ENCODE measurements around the gene GAS7. TPM values are rescaled to one million over a fixed set of nuclear protein-coding genes. Genes with fewer than 3 reads are reported as not detected.

The GAS7 gene
- total RNA-seq, 6 donors from 2014 or later = 19.9 to 87.1 (median 41.5) TPM

DNA sequence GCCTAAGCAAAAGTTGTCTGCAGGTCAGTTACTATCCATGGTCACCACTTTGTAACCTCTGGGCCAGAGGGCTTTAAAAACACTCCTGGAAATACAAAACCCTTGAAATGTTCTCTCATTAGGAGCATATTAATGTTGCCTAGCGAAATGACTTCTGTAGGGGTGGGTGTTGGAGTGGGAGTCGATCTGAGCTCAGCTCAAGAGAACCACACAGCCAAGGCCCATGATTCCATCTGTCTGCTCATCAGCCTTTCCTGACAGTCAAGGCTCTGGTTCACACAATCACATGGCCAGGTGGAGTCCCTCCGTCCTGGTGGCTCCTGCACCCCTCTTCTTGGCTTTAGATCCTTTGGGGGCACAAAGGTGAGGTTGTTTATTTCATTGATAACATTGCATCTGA is 320.1 kb downstream of the GAS7 start:
- DNase-seq (no peak), ATAC-seq (ENCODE audit: low FRiP score in 2 of 2) (no peak)
- Histone ChIP-seq H3K27ac (no peak overlapping the region), H3K36me3 (no peaks in the 10 kb centered on the region), H3K4me3 (no peak overlapping the region), H3K9me3 (peaks cover 4 to 13% (median 10%) of the 10 kb centered on the region in 4 donors), H3K4me1 (peaks cover 0 to 7% (median 0%) of the 10 kb centered on the region in 4 donors), H3K27me3 (no peaks in the 10 kb centered on the region)
- TF ChIP-seq POLR2AphosphoS5 (IDR thresholded peaks at IDR 0.05) (no peak), EP300 (IDR thresholded peaks at IDR 0.05) (no peak), POLR2A (IDR thresholded peaks at IDR 0.05) (no peak)
- TF ChIP-seq, protein P1, sequence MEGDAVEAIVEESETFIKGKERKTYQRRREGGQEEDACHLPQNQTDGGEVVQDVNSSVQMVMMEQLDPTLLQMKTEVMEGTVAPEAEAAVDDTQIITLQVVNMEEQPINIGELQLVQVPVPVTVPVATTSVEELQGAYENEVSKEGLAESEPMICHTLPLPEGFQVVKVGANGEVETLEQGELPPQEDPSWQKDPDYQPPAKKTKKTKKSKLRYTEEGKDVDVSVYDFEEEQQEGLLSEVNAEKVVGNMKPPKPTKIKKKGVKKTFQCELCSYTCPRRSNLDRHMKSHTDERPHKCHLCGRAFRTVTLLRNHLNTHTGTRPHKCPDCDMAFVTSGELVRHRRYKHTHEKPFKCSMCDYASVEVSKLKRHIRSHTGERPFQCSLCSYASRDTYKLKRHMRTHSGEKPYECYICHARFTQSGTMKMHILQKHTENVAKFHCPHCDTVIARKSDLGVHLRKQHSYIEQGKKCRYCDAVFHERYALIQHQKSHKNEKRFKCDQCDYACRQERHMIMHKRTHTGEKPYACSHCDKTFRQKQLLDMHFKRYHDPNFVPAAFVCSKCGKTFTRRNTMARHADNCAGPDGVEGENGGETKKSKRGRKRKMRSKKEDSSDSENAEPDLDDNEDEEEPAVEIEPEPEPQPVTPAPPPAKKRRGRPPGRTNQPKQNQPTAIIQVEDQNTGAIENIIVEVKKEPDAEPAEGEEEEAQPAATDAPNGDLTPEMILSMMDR (IDR thresholded peaks at IDR 0.05) = no peak
- WGBS, 2 donors = 66 to 84% methylated on average over 3 of the region's 3 CpGs

DNA sequence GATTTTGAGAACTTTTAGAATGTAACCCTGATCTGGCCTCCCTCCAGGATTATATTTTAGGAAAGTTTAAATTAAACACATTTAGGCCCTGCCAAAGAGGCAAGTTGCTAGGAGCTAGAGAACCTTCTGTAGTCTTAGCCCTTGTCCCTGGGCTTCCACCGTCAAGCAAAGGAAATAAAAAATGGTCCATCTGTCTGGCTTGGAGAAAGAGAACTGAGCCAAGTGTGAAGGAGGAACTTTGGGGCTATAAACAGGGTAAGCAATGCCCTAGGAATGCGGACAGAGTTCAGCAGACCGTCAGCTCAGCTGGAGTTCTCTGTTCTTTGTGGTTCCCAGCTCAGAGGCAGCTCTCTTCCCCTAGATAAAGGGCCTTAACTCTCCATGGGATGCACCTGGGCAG is 323.0 kb downstream of the GAS7 start:
- Histone ChIP-seq H3K27ac (no peak overlapping the region), H3K36me3 (no peaks in the 10 kb centered on the region), H3K27me3 (no peaks in the 10 kb centered on the region), H3K4me3 (no peak overlapping the region), H3K4me1 (peaks cover 0 to 7% (median 0%) of the 10 kb centered on the region in 4 donors), H3K9me3 (no peaks in the 10 kb centered on the region)
- TF ChIP-seq, protein P1 (IDR thresholded peaks at IDR 0.05) = no peak
- TF ChIP-seq POLR2AphosphoS5 (IDR thresholded peaks at IDR 0.05) (no peak), EP300 (IDR thresholded peaks at IDR 0.05) (no peak), POLR2A (IDR thresholded peaks at IDR 0.05) (no peak)
- ATAC-seq (ENCODE audit: low FRiP score in 2 of 2) = peak in 1 of 2 donors; percentile 81
- WGBS, 2 donors = 33 to 39% methylated on average over 3 of the region's 3 CpGs
- DNase-seq = no peak

DNA sequence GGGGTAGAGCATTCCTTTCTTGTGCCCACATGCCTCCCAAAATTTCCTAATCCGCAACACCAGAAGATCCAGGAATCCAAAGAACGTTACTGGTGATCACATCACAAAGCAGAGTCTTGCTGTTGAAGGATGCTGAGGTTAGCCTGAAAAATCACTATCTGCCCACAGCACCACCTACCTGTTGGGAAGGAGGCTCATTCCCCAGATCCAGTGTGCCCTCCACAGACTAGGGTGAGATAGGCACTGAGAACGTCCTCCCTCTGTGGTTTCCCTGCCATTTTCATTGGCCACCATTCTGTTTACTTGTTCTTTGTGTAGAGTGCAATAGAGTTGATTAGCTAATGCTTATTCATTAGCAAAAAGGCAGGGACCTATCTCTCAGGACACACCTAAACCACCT is 323.7 kb downstream of the GAS7 start:
- Histone ChIP-seq H3K27ac (no peak overlapping the region), H3K4me1 (peaks cover 0 to 7% (median 0%) of the 10 kb centered on the region in 4 donors), H3K27me3 (no peaks in the 10 kb centered on the region), H3K4me3 (no peak overlapping the region), H3K36me3 (no peaks in the 10 kb centered on the region), H3K9me3 (no peaks in the 10 kb centered on the region)
- TF ChIP-seq POLR2A (IDR thresholded peaks at IDR 0.05) (no peak), POLR2AphosphoS5 (IDR thresholded peaks at IDR 0.05) (no peak), EP300 (IDR thresholded peaks at IDR 0.05) (no peak)
- TF ChIP-seq, protein P1 (IDR thresholded peaks at IDR 0.05) = no peak
- ATAC-seq (ENCODE audit: low FRiP score in 2 of 2) = no peak
- WGBS, 2 donors = 75 to 77% methylated on average over 3 of the region's 3 CpGs
- DNase-seq = no peak

DNA sequence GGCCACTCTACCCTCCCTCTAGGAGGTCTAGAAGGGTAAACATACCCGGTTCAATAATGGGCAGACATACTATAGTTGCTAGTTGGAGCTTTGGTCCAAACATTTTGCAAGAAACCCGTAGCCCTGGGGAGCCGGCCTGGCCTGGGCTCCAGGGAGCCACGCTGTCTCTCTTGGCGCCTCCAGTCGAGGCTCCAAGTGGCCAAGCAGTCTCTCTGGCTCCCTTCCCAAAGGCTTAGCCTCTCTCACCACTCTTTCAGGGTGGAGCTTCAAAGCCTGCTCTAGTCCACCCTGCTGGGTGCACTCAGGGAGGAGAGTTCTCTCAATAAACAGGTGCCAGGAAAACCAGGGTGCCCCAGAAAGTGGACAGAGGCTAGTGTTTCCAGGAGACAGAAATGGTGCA is 325.6 kb downstream of the GAS7 start:
- no peak for TF ChIP-seq POLR2A (IDR thresholded peaks at IDR 0.05)
- no peak for ATAC-seq (ENCODE audit: low FRiP score in 2 of 2)
- Histone ChIP-seq H3K36me3 (no peaks in the 10 kb centered on the region), H3K27ac (no peak overlapping the region), H3K4me3 (no peak overlapping the region), H3K9me3 (no peaks in the 10 kb centered on the region), H3K4me1 (peaks cover 0 to 7% (median 0%) of the 10 kb centered on the region in 4 donors), H3K27me3 (no peaks in the 10 kb centered on the region)
- WGBS, 2 donors = 64 to 69% methylated on average over 6 of the region's 6 CpGs
- DNase-seq = peak in 1 of 2 donors; percentile 38

DNA sequence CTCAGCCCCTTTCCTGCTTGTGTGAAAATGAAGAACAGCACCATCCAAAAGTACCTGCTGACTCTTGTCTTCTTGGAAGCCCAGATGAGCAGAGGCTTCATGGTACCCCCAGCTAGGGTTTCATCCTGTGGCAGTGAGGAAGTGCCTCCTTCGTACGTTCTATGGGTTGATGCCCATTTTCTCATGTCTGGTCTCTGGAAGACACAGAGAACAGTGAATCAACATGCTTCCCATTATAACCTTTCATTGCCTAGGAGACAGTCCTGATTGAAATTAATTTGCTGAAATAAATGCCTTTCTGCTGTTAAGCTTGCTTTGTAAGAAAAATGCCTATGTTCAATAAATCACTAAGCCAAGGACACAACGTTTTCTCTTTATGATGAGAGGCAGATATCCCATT is 329.9 kb downstream of the GAS7 start:
- H3K9me3 ChIP-seq = no peaks in the 10 kb centered on the region

More for the DNA sequence above, 329.9 kb downstream of the GAS7 start:
- H3K27me3 ChIP-seq = no peaks in the 10 kb centered on the region
- H3K4me3 ChIP-seq = no peak overlapping the region
- no peaks in the 10 kb centered on the region for H3K36me3 ChIP-seq
- TF ChIP-seq POLR2AphosphoS5 (IDR thresholded peaks at IDR 0.05) = no peak
- TF ChIP-seq, protein P1 (IDR thresholded peaks at IDR 0.05) = no peak
- 74 to 81% methylated on average over 3 of the region's 3 CpGs for WGBS, 2 donors
- H3K4me1 ChIP-seq = peaks cover 0 to 3% (median 0%) of the 10 kb centered on the region in 4 donors
- no peak overlapping the region for H3K27ac ChIP-seq
- ATAC-seq (ENCODE audit: low FRiP score in 2 of 2) (no peak), DNase-seq (no peak)
